ENCODE data around the gene SPAG4.

SPAG4 gene, protein sequence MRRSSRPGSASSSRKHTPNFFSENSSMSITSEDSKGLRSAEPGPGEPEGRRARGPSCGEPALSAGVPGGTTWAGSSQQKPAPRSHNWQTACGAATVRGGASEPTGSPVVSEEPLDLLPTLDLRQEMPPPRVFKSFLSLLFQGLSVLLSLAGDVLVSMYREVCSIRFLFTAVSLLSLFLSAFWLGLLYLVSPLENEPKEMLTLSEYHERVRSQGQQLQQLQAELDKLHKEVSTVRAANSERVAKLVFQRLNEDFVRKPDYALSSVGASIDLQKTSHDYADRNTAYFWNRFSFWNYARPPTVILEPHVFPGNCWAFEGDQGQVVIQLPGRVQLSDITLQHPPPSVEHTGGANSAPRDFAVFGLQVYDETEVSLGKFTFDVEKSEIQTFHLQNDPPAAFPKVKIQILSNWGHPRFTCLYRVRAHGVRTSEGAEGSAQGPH

DNA sequence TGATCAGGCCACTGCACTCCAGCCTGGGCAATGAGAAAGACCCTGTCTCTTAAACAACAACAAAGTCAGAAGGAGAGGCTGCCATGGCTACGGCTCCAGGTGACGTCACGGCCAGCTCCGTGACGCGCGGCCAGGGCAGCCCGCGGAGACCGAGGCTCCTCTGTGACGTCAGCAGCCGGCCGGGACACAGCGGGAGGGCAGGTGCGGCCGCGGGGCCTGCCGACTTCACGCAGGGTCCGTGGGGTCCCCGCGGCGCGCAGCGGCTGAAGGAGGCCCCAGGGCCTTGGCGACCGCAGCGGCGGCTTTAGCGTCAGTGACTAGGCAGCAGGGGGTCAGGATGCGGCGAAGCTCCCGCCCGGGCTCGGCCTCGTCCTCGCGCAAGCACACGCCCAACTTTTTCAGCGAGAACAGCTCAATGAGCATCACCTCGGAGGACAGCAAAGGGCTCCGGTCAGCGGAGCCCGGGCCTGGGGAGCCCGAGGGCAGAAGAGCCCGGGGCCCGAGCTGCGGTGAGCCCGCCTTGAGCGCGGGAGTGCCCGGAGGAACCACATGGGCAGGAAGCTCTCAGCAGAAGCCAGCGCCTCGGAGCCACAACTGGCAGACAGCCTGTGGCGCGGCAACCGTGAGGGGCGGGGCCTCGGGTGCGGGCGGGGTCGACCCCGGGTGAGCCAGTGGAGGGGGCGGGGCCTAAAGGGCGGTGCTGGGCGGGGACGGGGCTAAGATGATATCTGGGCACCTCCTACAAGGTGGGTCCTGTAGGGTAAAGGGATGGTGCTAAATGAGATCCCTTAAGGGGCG, at the start of gene SPAG4:
SPAG4 (plus strand) TSS at position 163 of the 798 bp plus-strand sequence; CDS start at position 338, 175 bp downstream.
- DNase-seq (ENCODE audit: low read depth), result peak; percentile 100

DNA sequence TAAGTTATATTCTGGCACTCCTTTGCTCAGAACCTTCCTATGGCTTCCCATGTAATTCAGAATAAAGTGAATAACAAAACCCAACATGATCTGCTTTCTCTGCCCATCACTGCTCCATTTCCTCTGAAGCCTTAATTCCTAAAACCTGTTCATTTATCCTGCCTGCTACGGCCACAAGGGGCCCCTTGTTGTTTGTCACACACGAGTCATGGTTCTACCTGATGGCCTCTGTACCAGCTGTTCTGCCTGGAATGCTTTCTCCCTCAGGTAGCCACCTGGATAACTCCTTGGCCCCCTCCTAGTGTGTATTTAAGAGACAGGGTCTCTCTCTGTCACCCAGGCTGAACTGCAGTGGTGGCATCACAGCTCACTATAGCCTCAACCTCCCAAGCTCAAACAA, 47.0 kb upstream of the SPAG4 start:
- DNase-seq (ENCODE audit: low read depth), result no peak

DNA sequence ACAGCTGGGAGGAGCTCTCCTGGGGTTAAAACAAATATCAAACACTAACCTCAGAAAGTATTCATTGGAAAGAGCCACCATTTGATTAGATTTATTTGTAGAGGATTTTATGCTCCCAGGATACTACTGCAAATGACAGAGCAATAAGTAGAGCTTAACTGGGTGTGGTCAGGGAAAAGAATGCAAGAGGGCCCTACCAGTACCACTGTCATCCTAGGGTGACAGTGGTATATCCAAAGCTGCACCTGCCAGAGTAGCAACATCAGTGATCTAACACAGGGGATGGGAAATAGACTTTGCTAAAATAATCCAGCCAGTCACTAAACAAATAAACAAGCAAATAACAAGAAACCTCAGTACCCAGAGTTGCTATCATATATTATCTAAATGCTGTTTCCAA, 44.1 kb upstream of the SPAG4 start:
- no peak for DNase-seq (ENCODE audit: low read depth)

DNA sequence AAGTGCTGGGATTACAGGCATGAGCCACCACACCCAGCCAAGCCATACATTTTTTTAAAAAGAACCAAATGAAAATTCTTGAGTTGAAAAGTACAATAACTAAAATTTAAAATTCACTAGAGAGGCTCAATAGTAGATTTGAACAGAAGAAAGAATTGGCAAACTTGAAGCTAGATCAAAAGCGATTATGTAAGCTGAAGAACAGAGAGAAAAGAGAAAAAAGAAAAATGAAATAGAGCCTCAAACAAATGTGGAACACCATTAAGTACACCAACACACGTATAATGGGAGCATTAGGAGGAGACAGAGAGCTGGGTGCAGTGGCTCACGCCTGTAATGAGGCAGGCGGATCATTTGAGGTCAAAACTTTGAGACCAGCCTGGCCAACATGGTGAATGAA, 42.8 kb upstream of the SPAG4 start:
- DNase-seq (ENCODE audit: low read depth), result no peak

DNA sequence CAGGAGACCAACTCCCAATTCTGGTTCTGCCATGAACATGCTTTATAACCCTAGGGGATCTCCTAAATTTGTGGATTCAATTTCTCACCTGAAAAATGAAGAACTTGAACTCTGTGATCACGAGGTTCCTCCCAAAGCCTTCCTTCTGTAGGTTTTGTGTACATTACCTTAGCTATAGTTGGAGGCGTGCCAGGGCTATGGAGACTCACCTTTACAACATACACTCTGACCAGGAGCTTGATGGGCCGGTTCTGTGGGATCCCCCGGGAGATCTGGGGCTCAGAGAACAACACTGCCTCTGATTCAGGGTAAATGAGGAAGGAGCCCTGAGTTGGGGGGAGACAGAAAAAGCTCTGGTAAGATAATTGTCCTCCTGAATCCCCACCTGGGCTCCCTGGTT, 39.7 kb upstream of the SPAG4 start:
- DNase-seq (ENCODE audit: low read depth), result no peak

DNA sequence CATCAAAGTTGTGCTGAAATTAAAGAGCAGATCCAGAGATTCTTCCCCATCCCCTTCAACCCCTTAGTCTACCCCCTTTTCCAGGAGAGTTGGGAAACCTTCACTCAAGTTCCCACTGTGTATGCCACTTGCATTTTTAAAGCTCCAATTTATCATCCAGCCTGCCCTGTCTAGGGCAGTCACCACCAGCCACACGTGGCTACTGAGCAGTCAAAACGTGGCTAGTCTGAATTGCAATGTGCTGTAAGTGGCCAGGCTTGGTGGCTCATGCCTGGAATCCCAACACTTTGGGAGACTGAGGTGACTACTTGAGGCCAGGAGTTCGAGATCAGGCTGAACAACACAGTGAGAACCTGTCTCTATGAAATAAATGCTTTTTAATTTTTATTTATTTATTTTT, 38.8 kb upstream of the SPAG4 start:
- no peak for DNase-seq (ENCODE audit: low read depth)

DNA sequence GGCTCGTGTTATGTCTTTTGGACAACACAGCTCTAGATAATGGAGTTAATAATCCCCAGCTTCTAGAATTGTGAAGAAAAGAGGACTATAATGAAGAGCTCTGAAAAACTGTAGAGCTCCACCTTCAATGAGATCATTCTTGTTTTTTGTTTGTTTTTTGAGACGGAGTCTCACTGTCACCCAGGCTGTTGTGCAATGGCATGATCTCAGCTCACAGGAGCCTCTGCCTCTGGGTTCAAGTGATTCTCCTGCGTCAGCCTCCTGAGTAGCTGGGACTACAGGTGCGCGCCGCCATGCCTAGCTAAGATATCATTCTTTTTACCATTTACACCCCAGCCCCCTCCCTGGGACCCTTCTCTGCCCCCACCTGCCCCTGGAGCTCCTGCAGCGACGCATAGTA, 37.2 kb upstream of the SPAG4 start:
- DNase-seq (ENCODE audit: low read depth), result no peak

DNA sequence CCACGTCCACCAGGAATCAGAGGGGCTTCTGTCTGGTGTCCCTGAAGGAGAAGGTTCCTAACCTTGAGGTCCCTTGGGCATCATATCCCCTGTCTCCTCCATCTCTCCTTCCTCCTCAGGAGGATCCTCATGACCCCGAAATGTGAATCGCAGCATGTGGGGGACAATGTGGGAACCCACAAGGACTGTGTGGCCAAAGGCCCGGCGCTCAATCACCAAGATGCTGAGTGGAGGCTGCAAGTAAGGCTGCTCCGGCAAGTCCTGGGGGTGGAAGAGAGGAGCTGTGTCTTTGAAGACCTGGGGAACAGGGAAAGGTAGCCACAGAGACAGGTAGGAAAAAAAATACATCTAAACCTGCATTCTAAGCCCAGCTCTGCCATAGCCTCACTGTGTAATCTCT, 36.4 kb upstream of the SPAG4 start:
- no peak for DNase-seq (ENCODE audit: low read depth)

DNA sequence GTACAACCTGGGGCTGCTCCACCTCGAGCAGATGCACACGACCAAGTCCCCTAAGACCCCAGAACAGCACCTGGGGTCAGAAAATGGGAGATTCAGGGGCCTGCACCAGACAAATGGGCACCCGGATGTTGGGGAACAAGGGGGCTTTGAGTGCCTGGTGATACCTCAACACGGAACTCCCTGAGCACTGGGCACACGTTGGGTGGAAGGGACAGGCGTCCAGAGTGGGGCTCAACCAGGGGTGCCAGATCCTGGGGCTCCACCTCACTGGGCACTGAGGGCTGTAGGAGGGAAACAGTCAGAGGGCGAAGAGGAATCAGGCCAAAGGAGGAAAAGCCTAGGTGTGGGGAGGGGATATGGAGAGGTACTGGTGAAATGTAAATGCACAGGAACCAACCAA, 33.5 kb upstream of the SPAG4 start:
- no peak for DNase-seq (ENCODE audit: low read depth)

DNA sequence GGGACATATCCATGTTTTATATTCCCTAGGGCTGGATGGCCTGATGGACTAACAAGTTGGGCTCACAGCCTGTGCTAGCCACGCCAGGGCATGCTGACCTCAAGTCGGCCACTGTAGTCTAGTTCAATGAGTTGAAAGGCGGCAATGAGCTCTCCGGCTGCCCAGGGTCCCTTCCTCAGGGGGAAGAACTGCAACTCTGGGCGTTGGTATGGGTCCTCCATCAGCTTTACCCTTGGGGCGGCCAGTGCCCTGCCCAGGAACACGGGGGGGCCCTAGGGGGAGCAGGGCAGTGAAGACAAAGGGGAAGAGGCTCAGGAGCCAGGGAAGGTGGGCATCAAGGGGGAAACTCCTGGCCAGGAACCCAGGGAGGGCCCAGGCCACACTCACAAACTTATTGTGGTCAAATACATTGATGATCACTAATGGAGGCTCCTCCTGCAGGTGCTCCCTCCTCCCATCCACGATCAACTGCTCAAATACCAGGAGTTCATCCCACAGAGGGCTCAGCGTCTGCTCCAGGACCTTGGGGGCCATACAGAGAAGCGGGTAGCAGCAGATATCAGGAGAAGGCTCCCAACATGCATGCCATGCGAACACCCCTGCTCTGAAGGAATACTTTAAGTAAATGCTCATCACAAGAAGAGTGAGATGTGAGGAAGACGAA, 32.8 kb upstream of the SPAG4 start:
- DNase-seq (ENCODE audit: low read depth), result no peak

DNA sequence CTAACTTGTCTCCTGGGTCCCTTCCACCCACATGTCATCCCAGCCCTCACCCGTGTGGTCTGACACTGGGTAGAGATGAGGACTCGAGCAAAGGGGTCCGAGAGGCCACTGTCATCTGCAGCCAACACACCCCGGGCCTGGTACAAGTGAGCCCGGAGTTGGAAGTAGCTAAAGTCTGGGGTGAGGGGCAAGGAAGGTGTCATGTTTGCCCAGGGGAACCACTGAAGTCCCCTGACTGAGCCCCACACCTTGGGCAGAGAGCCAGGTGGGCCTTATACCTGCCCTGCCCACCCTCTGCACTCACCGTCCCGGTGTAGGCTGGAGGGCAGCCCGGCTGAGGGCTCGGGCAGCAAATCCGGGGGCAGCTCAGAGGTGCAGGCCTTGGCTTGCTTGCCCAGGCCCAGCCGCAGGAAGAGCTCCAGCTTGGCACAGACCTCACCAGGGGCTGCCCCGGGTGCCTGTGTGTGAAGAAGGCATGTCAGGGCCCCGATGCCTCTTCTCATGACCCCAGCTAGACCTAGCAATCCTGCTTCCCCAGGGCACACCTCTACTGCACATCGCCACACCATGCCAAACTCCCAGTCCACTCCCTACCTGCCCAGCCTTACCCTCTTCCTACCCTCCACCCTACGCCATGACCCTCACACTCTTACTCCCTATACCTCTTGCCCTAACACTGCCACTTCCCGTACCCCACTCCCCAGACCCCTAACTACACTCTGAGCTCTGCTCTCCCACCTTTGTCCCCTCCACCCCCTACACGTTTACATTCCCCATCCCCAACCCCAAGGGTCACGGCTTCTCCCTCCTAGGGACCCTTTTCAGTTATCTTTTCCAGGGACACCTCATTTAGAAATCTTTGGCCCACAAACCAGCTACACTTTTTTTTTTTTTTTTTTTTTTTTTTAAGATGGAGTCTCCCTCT, 31.7 kb upstream of the SPAG4 start:
- no peak for DNase-seq (ENCODE audit: low read depth)

DNA sequence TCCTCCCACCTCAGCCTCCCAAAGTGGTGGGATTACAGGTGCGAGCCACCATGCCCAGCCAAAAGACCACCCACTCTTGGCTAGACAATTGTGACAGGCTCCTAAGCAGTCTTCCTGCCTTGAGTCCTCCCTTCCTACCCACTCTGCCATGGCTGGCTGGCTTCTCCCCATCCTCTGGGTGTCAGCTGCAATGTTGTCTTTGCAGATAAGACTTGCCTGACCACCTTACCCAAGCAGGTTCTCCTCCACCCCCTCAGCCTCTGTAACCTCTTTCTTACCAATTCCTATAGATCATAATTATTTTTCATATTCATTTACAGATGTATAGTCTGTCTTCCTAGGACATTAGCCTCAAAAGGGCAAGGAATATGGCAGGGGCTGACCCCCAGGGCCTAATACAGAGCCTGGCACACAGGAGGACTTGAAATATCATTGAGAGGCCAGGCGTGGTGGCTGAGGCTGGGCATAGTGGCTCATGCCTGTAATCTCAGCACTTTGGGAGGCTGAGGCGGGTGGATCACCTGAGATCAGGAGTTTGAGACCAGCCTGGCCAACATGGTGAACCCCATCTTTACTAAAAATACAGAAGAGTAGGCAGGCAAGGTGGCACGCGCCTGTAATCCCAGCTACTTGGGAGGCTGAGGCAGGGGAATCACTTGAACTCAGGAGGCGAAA, 28.7 kb upstream of the SPAG4 start:
- no peak for DNase-seq (ENCODE audit: low read depth)

DNA sequence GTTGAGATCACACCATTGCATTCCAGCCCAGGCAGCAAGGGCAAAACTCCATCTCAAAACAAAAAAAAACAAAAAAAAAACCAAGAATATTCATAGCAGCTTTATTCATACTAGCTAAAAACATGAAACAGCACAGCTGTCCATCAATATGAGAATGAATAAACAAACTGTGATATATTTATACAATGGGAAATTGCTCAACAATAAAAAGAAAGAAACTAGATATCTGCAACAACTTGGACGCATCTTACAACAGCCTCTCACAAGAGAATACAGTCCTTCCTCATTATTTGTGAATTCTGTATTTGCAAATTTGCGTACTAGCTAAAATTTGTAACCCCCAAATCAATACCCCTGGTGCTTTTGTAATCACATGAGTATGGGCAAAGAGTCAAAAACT, 28.2 kb upstream of the SPAG4 start:
- no peak for DNase-seq (ENCODE audit: low read depth)

DNA sequence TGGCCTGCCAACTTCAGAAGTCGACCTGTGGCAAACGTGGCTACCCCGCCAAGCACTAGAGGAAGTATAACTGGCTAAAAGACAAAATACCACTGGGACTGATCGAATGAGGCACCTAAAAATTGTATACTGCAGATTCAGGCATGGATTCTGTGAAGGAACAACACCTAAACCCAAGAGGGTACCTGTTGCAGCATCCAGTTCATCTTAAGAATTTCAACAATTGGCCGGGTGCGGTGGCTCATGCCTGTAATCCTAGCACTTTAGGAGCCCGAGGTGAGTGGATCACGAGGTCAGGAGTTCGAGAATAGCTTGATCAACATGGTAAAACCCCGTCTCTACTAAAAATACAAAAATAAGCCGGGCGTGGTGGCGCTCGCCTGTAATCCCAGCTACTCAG, 27.2 kb upstream of the SPAG4 start:
- no peak for DNase-seq (ENCODE audit: low read depth)

DNA sequence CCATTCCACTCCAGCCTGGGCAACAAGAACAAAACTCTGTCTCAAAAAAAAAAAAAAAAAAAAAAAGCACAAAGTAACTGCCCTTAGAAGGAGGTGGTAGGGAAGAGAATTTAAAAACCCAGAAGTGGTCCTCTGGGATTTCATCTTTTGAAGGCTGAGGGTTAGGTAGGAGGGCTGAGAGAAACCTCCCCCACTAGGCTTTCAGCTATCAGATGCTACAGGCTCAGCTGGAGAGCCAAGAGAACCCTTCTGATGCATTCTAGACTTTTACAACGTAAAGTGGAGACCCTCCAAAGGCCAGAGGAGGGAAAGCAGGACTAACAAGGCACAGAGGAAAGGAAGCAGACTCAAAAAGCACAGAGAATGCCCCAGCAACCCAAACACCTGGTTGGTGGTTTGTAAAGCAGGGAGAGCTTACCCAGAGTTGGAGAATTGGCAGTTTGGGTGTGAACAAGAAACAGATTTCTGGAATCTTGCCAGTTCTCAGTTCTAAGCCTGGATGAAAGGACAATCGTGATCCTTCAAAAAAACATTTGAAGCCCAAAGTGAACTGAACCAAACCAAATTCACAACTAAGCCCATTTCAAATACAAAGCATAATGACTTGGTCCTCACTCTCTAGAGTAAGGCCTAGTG, 23.2 kb upstream of the SPAG4 start:
- DNase-seq (ENCODE audit: low read depth), result no peak

DNA sequence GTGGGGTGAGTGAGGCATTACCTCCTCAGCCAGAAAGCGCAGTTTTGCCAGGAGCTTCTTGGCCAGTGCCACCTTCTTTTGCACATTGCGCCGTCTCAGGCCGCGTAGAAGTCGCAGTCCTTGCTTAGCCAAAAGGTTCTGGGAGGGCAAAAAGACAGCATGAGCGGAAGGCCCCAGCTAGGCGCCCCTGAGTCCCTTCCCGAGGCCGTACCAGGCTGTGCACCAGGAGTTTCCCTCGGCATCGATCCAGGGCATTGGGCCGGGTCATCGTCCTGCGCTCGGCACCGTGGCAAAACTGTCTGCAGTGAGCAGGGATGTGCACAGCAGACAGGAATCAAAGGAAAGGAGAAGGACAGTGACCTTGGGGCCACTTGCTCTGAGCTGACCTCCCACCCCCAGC, 20.2 kb upstream of the SPAG4 start:
- DNase-seq (ENCODE audit: low read depth), result no peak

DNA sequence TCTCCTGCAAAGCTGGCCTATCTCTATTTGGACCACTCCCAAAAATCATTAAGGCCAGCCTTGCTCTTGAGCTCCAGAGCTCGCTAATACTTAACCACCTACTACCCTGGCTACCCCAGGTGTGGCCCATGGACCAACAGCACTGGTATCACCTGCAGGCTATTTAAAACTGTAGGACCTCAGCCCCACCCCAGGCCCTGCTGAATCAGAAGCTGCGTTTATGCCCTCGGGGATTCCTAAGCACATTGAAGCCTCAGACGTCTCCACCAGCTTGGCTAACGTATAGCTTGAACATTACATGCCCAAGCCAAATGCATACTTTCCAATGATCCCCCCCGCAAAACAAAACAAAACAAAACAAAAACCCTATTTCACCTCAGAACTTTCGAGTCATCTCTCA, 19.7 kb upstream of the SPAG4 start:
- no peak for DNase-seq (ENCODE audit: low read depth)

DNA sequence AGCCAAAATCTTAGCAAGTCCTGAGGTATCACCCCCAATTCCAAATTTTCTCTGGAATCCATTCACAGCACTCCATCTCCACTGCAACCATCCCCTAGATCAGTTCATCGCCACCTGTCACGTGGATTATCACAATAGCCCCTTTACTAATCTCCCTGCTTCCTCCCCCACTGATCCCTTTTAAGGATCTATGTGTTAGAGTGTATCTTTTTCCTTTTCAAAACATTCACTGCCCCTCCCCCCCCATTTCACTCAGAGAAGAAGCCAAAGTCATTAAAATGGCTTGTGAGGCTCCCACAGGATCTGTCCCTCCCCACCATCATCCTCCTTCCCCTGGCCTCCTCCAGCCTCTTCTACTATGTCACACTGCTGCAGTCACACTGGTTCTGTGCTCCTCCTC, 18.4 kb upstream of the SPAG4 start:
- no peak for DNase-seq (ENCODE audit: low read depth)

DNA sequence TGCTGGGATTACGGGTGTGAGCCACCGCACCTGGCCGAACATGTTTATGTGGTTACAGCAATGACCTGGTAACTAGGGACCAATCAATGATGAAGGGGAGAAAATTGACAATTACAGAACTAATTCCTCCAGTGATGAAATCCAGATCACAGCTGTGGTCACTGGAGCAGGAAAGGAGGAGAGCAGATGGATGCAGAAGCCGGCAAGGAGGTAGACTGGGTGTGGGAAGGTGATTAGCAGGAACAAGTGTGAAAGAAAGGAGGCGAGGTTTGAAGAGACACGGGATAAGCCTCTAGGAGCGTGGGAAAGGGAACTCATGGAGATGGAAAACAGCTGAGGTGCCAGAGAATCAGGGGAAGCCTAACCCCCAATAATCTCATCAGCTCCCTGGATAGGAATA, 17.2 kb upstream of the SPAG4 start:
- no peak for DNase-seq (ENCODE audit: low read depth)

DNA sequence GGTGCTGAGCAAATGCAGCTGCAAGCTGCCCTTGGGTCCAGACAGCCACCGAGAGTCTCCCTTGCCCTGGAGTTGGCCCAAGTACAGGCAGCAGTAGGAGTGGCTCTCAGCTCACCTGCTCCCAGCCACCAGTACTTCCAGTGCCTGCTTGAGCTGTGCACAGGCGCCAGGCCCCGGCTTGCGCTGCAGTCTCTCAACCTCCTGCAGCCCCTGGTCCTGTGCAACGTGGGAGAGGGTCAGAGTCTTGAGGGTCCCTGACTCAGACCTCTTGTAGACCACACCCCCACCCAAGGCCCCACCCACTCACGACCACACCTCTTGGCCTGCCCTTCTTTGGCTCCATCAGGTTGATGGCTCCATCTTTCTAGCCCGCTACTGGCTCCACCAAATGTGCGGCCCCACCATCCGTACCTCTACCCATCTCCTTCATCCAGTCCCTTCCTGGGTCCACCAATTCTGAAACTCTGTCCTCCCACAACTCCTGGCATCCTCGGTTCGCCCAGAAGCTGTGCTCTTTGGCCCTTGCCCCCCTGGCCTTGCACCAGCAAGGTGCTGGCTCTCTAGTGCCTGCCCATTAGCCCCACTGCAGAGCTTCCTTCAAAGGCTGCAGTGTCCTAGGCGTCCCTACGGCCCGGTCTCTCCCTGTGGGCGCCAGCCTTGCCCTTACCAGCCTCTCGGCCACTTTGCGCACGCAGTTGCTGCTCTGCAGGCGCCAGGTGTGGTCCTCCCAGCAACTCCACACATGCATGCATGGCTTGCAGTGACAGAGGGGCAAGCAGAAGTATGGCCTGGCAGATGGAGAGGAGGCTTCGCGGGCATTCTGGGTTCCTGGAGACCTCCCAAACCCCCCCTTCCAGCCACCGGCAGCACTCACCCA, 16.5 kb upstream of the SPAG4 start:
- DNase-seq (ENCODE audit: low read depth), result no peak
